Measurements from ENCODE around the gene CACNG1. TPM values are rescaled to one million over a fixed set of nuclear protein-coding genes. Genes with fewer than 3 reads are reported as not detected.
"Not testable (repeated sequence)": the region's sequence is repeated elsewhere in the genome, so short reads cannot be mapped to it uniquely, and the experiment has no call there.

CACNG1 gene
- total RNA-seq, 1 donor from 2014 or later: not detected

DNA sequence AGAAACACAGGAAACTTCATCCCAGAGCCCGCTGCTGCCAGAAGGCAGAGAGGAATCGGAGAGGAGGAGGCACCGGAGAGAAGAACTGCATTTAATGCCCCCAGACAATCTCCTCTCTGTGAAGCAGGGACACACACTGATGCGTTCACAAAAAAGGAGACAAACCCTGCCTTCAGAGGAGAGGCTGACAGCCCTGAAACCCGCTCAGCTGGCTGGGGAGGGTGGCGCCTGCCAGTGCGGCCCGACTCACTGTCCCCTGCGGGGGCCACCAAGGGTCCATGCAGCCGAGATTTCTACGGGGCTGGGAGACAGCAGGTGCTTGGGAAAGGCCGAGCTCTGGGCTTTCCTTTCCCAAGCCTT lies 21.9 kb upstream of the CACNG1 start:
- no peak for DNase-seq (ENCODE audit: low spot score)
- intact Hi-C loops (cut with DNase I): no loop called here

DNA sequence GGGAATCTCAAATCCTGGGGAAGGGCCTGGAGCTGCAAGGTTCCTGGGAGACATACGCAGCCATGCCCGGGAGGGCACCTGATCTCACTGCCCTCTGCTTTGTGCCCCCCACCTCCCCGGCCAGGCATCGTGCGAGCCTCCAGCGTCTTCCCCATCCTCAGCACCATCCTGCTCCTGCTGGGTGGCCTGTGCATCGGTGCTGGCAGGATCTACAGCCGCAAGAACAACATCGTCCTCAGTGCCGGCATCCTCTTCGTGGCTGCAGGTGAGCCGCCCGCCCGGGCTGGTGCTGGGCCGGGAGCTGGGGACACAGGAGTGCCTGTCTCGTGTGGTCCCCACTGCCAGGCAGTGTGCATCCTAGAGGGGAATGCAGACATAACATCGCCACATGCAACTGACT lies 19.6 kb upstream of the CACNG1 start:
- intact Hi-C loops (cut with DNase I): no loop called here
- DNase-seq (ENCODE audit: low spot score): no peak

DNA sequence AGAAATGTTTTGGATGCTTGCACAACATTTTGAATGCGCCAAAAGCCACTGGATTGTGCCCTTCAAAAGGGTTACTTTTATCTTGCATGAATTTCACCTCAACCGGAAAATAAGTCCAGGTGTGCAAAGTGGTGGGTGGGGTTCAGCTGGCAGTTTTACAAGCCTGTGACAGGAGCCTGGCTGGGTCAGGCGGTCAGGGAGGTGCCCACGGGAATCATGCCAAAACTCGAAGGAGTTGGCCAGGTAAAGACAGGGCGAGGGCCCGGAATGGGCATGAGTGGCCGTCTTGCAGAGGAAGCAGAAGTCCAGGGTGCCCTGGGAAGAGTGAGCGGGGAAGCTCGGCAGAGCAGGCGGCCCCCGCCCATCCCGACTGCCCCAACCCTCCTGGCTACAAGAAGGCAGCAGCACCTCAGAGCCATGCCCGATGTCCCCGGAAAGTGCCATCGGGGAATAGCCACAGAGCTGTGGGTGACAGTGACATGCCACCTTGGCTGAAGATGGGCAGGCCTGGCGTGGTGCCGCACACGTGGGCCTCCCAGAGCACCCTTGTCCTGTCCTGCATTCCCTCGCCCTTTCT lies 19.1 kb upstream of the CACNG1 start:
- intact Hi-C loops (cut with DNase I): no loop called here

DNA sequence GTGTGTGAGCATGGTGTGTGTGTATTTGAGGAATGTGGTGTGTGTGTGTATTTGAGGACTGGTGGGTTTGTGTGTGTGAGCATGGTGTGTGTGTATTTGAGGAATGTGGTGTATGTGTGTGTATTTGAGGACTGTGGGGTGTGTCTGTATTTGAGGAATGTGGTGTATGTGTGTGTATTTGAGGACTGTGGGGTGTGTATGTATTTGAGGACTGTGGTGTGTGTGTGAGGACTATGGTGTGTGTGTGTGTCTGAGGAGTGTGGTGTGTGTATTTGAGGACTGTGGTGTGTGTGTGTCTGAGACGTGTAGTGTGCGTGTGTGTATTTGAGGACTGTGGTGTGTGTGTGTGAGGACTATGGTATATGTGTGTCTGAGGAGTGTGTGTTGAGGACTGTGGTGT lies 18.0 kb upstream of the CACNG1 start:
- intact Hi-C loops (cut with DNase I): no loop called here
- no peak for DNase-seq (ENCODE audit: low spot score)

More for the DNA sequence above, 19.1 kb upstream of the CACNG1 start:
- no peak for DNase-seq (ENCODE audit: low spot score)

DNA sequence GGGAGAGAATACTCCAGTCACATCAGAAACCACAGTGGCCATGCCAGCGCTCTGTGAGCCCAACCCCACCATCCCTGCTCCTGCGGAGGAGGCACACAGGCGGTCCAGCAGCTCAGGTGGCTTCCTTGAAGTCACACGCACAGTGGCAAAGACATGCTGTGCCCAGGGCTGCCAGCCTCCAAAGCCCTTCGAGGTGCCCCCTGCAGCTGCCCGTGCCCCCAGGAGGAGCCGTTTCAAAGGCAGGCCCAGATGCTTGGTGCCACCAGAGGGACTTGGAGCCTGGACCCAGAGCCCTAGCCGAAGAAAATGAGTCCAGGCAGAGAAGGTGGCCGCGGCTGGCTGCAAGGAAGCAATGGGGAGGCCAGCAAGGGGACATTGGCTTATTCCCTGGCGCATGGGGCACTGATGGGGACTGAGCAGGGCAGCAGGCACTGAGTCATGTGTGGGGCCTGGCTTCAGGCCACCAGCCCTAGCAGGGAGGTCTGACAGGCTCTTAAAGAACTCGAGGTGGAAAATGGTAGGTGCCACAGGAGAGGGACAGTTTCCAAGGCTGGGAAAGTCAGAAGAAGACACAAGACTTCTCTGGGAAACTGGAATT lies 17.2 kb upstream of the CACNG1 start:
- intact Hi-C loops (cut with DNase I): no loop called here
- no peak for DNase-seq (ENCODE audit: low spot score)

DNA sequence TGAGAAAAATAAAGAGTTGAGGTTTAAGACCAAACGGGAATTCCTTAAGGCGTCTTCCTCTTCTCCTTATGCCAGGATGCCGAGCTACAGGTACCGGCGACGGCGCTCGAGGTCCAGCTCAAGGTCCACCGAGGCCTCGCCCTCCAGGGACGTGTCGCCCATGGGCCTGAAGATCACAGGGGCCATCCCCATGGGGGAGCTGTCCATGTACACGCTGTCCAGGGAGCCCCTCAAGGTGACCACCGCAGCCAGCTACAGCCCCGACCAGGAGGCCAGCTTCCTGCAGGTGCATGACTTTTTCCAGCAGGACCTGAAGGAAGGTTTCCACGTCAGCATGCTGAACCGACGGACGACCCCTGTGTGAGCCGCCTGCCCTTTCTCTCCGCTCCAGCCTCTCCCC lies 13.7 kb upstream of the CACNG1 start:
- DNase-seq (ENCODE audit: low spot score): no peak
- intact Hi-C loops (cut with DNase I): no loop called here

DNA sequence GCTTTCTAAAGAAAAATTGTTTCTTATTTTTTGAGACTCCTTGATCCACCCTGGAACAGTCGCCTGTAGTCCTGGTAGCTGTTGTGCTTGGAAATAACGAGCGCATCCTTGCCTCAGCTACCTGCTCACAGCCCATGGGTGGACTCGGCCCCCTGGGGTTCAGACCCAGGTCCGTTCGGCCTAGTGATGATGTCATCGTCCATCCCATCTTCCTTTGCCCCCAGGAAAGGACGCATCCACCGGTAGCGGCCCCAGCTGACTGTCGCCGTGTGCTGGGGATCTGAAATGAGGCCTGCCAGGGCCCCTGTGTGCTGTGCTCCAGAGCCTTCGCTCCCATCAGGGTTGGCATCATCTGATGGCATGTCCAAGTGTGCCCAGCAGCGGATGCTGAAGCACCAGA lies 12.0 kb upstream of the CACNG1 start:
- intact Hi-C loops (cut with DNase I): no loop called here
- DNase-seq (ENCODE audit: low spot score): no peak

DNA sequence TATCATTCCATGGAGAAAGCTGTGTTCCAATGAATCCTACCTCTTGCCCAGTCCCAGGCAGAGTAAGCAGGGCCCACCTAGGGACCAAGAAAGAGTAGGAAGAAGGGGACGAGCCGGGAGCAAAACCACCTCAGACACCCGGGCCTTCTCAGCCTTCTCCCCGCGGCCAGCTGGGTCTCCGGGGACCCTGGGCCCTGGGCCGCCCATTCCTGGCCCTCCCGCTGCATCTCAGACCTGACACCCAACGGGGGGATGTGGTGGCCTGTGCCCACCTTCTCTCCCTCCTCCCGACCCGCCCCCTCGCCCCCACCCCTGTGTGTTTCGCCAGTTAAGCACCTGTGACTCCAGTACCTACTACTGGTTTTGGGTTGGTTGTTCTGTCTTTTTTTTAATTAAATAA lies 11.4 kb upstream of the CACNG1 start:
- DNase-seq (ENCODE audit: low spot score): no peak
- intact Hi-C loops (cut with DNase I): no loop called here

DNA sequence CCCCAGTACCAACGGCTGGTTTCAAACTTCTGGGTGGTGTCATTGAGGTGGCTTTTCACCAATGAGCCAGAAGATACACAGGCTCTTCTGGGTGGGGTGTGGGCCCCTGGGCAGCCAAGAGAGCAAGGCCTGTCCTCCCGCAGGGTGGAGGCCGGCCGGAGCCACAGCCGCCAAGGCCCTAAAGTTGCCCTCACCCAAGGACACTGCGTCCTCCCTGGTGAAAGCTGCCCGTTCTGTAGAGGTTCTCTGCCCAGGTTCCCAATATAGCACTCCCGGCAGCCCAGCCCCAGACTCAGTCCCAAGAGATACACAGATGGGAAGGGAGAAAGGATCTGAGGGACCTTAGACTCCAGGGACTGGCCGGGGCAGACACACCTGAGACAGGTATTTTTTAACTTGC lies 10.7 kb upstream of the CACNG1 start:
- no peak for DNase-seq (ENCODE audit: low spot score)
- intact Hi-C loops (cut with DNase I): no loop called here

DNA sequence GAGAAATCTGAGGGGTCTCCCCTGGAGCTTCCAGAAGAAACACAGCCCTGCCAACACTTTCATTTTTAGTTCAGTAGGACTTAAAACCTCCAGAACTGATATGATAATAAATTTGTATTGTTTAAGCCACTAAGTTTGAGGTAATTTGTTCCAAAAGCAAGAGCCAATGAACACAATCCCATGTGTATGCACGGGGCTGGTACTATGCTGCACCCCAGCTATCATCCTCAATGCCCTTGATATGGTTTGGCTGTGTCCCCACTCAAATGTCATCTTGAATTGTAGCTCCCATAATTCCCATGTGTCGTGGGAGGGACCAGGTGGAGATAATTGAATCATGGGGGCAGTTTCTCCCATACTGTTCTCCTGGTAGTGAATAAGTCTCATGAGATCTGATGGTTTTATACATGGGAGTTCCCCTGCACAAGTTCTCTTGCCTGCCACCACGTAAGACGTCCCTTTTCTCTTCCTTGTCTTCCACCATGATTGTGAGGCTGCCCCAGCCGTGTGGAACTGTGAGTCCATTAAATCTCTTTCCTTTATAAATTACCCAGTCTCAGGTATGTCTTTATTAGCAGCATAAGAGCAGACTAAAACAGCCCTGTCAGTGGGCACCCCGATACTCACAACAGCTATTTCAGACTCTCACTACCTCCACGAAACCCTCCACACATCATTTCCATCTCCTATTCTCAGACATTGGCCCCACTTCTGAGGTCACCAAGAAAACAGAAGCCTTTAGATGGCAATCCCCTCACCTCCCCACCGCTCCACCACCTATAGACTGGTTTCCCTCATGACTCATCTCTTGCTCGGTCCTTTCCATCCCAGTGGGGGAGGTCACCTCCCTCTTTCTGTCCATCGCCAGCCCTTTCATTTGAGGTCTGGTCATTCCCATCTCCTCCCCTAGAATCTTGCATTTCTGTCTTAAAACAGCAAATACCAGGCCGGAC lies 8.9 kb upstream of the CACNG1 start:
- intact Hi-C loops (cut with DNase I): no loop called here
- DNase-seq (ENCODE audit: low spot score): no peak

DNA sequence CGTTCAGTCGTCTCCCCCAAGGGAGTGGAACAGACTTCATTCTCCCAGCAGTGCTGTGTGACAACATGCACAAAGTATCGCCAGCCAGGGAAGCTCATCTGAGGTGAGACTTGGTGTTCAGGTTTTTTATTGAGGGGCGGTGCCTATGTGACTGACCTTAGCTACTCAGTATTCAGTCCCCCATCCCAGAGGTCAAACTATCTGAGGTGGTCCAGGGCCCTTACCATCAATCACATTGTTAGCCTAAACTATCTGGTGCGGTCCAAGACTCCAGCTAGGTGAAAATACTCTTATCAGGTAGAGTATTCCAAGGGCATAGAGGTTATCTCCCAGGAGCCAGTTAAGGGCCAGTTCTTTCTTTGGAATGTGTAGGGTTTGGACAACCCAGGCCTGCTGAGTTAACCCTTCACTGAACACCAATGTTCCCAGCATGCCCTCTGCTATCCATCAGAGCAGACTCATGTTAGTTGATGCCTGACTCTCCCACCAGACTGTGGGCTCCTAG lies 5.4 kb upstream of the CACNG1 start:
- intact Hi-C loops (cut with DNase I): no loop called here
- no peak for DNase-seq (ENCODE audit: low spot score)

DNA sequence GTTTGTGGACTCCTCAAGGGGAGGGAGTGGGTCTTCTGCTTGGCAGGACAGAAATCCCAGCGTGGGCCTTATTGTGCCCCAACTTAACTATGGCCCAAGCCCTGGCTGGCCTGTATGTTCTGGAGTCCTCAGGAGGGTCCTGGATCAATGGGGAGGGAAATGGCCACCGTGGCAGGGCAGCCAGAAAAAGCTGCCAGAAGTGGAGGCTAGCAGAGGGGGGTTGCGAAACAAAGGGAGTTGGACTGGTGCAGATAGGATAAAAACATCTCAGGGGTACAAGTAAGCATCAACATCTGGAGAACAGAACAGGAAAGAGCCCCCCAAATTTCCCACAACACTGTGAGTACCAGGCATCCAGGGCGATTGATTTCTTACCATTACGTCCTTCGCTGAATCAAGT lies 3.7 kb upstream of the CACNG1 start:
- DNase-seq (ENCODE audit: low spot score): no peak
- intact Hi-C loops (cut with DNase I): no loop called here

DNA sequence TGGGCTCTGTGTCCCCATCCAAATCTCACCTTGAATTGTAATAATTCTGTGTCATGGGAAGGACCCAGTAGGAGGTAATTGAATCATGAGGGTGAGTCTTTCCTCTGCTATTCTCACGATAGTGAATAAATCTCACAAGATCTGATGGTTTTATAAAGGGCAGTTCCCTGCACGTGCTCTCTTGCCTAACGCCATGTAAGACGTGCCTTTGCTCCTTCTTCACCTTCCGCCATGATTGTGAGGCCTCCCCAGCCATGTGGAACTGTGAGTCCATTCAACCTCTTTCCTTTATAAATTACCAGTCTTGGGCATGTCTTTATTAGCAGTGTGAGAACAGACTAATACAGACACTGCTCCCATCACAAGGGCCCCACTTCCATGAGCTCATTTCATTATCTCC lies 3.2 kb upstream of the CACNG1 start:
- intact Hi-C loops (cut with DNase I): not testable (repeated sequence)

DNA sequence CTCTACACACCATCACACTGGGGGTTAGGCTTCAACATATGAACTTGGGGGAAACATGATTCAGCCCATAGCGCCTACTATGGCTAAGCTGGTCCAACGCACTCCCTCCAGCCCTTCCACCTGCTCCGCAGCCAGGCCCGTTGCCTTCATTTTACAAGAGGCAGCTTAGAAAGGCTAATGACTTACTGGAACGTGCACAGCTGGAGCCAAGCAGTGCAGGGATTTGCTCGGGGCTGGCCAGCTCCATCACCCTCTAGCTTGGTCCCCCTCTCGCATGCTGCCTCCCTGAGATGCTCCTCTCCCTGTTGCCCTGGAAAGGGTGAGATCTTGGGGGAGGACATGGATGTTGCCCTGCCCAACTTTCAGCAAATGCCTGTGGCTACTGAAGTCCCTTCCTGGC lies 2.8 kb upstream of the CACNG1 start:
- intact Hi-C loops (cut with DNase I): no loop called here

More for the DNA sequence above, 3.2 kb upstream of the CACNG1 start:
- DNase-seq (ENCODE audit: low spot score): not testable (repeated sequence)

DNA sequence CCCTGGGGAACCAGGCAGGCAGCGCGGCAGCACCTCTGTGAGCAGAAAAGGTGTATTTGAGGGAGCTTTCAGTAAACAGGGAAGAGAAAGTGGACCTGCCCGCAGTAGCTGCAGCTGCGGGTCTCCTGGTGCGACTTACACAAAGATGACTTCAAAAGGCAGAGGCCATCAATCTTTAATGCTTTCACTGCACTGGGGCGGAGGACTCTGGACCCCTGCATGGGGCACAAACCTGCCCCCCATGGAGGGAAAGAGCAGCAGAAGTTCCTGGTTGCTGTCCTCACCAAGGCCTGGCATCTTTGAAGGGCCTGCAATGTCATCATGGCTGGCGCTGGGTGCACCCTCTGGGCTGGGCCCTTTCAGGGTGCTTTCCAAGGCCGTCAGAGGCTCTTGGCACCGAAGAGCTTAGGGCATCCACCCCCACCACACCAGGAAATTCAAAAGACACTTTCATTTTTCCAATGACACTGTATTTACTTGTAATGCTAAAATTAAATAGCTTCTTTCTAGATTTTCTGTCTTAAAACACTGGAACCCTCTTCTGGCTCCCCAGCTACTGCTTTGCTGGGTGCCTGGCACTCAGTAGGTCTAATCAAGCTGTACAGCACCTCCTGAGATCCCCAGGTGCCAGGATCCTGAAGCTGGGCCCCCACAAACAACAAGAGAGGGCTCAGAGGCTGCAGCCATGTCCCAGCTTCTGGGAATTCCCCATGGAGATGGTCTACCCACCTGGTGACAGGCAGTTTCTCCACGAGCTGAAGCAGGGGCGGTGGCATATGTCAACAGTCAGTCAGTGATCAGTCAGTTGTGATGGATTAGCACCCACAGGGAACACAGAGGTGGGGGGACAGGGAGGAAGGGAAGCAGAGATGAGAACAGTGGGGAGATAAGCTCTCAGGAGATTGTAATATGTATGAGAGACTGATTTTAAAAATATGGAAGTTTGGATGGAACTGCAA lies 2.1 kb upstream of the CACNG1 start:
- no peak for DNase-seq (ENCODE audit: low spot score)
- intact Hi-C loops (cut with DNase I): no loop called here

More for the DNA sequence above, 2.8 kb upstream of the CACNG1 start:
- DNase-seq (ENCODE audit: low spot score): no peak

DNA sequence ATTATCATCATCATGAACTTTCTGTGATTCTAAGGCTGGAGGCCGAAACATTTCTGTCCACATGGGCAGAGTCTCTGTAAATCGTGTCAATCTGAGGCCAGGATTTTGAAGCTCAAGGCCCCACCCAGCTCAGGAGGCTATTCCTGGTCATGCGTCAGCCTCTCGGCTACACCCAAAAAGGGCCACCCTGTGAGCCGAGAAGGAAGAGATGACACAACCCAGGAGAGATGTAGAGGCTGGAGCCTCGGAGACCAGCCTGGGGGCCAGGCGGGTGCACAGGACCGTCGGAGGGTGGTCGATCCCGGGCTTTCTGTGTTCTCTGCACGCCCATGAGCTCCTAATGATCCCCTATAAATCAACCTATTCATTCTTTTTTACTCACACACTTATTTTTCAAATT lies 1.1 kb upstream of the CACNG1 start:
- intact Hi-C loops (cut with DNase I): no loop called here
- DNase-seq (ENCODE audit: low spot score): no peak

DNA sequence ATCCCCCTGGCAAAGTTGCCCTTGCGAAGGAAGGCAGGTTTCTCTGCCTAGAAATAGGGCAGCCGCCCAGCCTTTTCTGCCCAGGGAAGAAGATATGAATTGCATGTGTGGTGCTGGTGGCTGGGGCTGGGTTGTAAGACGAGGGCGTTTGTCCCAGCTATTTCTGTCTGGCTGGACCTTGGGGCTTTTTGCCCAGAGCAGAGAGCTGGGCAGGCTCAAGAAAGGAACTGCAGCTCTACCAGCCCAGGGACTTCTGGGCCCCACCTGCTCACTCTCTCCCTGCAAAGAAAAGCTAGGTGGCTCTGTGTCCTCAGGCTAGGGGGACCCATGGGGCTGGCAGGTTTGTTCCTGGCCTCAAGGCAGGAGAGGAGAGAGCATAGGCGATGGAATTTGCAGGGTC lies 586 bp downstream of the CACNG1 start:
- intact Hi-C loops (cut with DNase I): no loop called here
- DNase-seq (ENCODE audit: low spot score): no peak

DNA sequence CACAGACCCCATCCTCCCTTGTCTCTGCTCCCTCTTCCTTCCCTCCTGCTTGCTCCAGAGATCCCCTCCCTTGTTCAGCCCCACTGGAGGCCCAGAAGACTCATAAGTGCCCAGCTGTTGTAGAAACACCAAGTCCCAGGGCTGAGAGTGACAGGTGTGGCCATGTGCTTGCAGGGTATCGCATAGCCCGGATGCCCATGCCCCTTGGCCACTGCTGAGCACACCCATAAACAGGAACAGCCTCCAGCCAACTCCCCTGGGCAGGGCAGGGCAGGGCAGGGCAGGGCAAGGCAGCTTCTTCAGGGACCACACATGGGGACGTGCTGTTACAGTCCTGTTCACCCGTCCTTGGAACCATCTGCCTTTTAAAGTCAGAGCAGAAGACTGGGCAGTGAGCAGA lies 2.0 kb downstream of the CACNG1 start:
- DNase-seq (ENCODE audit: low spot score): no peak
- intact Hi-C loops (cut with DNase I): no loop called here

DNA sequence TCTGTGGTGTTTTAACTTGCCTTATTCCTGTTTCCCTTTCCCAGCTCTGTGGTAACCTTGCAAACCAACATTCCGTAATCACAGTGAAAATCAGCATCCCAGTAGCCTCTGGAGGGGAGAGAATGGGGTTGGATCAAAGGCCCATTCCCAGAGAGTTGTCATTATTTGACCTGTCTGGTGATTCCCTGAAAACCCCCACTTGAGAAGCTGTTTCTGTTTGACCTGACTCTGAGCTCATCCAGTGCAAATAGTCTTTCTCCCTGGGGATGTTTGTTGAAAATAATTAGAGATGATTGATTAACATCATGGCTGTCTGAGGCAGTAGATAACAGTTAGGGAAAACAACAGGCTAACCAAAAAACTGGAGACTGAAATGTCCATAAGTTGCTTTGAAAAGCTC lies 3.0 kb downstream of the CACNG1 start:
- intact Hi-C loops (cut with DNase I): no loop called here

More for the DNA sequence above, 3.0 kb downstream of the CACNG1 start:
- no peak for DNase-seq (ENCODE audit: low spot score)

Data from cardiac septum (tissue), 1 donor.